SK-N-DZ (cell line): ENCODE data around the gene HOXC10.

Experiments used
- DNase-seq: peaks from one replicate; pipeline ENCODE4 v3.0.0-alpha.2; 2015; ENCODE audit warnings: low spot score

The HOXC10 gene

GRCh38 chr12:53950789-53951576 lies 34.0 kb upstream of the HOXC10 start:
- no peak for DNase-seq

GRCh38 chr12:53951577-53952334 lies 33.2 kb upstream of the HOXC10 start:
- DNase-seq, result no peak

GRCh38 chr12:53952335-53952694 lies 32.6 kb upstream of the HOXC10 start:
- DNase-seq, result no peak

- DNase-seq, result no peak
Measured at GRCh38 chr12:53952871-53953734, 31.8 kb upstream of the HOXC10 start.

- no peak for DNase-seq
Measured at GRCh38 chr12:53953831-53954693, 30.9 kb upstream of the HOXC10 start.

- DNase-seq, result no peak
Measured at GRCh38 chr12:53954694-53955035, 30.3 kb upstream of the HOXC10 start, which contains the start of gene HOXC12. Gene HOXC12 (plus strand): TSS chr12:53954903. CDS start chr12:53954930, 27 bp downstream.

GRCh38 chr12:53955036-53955775 lies 29.7 kb upstream of the HOXC10 start:
- no peak for DNase-seq

GRCh38 chr12:53955776-53956250 lies 29.1 kb upstream of the HOXC10 start:
- no peak for DNase-seq

- DNase-seq, result no peak
Measured at GRCh38 chr12:53956251-53956887, 28.6 kb upstream of the HOXC10 start.

GRCh38 chr12:53956914-53957536 lies 27.9 kb upstream of the HOXC10 start:
- no peak for DNase-seq

- no peak for DNase-seq
Measured at GRCh38 chr12:53958128-53958527, 26.8 kb upstream of the HOXC10 start.

GRCh38 chr12:53959314-53959713 lies 25.6 kb upstream of the HOXC10 start:
- no peak for DNase-seq

GRCh38 chr12:53960187-53961024 lies 24.5 kb upstream of the HOXC10 start:
- no peak for DNase-seq

- no peak for DNase-seq
Measured at GRCh38 chr12:53961025-53961761, 23.8 kb upstream of the HOXC10 start.

GRCh38 chr12:53963005-53963404 lies 21.9 kb upstream of the HOXC10 start:
- no peak for DNase-seq

- no peak for DNase-seq
Measured at GRCh38 chr12:53963434-53964314, 21.3 kb upstream of the HOXC10 start.

- DNase-seq, result no peak
Measured at GRCh38 chr12:53964315-53964713, 20.6 kb upstream of the HOXC10 start.
